Stomach smooth muscle (tissue), 2 donors: ENCODE data around the gene RCC2.

Source experiments
- H3K27ac ChIP-seq: one replicate; pipeline ENCODE4 v1.7.0; 2013; ENCODE audit warnings: mild to moderate bottlenecking, low read length, inconsistent platforms
- H3K27me3 ChIP-seq, 2 donors: one replicate each; pipeline ENCODE4 v1.7.0; 2013; ENCODE audit warnings: low read length in 2 of 2; ENCODE audit not compliant: insufficient read depth in 2 of 2, control insufficient read depth in 1 of 2
- H3K36me3 ChIP-seq, 2 donors: one replicate each; pipeline ENCODE4 v1.7.0; 2013; ENCODE audit warnings: low read length in 2 of 2; ENCODE audit not compliant: control insufficient read depth in 2 of 2, insufficient read depth in 2 of 2
- H3K4me1 ChIP-seq: one replicate; pipeline ENCODE4 v1.7.0; 2013; ENCODE audit warnings: low read length; ENCODE audit not compliant: control insufficient read depth, insufficient read depth
- H3K4me3 ChIP-seq, 2 donors: one replicate each; pipeline ENCODE4 v1.7.0; 2013; ENCODE audit warnings: low read length in 2 of 2
- H3K9ac ChIP-seq, 2 donors: one replicate each; pipeline ENCODE4 v1.7.0; 2013; ENCODE audit warnings: low read length in 2 of 2, mild to moderate bottlenecking in 1 of 2
- H3K9me3 ChIP-seq, 2 donors: one replicate each; pipeline ENCODE4 v1.7.0; 2013; ENCODE audit warnings: low read length in 2 of 2; ENCODE audit not compliant: control insufficient read depth in 2 of 2
- donor health status: healthy.
- donor health status: Pancreatic carcinoma.

RCC2 gene

DNA sequence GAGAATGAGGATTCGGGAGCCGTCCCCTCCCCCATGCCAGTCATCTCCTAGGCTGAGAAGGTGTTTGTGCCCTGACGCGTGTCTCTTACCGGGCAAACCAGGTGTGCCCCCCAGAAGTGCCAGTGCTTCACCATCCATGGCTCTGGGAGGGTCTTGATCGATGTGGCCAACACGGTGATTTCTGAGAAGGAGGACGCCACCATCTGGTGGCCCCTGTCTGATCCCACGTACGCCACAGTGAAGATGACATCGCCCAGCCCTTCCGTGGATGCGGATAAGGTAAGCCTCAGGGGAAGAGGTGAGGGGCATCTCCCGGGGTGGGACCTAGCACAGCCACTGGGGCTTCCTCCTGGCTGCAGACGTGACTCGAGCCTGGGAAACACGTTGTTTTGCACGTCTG, 66.5 kb downstream of the RCC2 start:
- no peak overlapping the region for H3K4me3 ChIP-seq
- no peaks in the 10 kb centered on the region for H3K9me3 ChIP-seq
- H3K27me3 ChIP-seq: peaks cover 4 to 14% of the 10 kb centered on the region in 2 donors
- no peaks in the 10 kb centered on the region for H3K4me1 ChIP-seq
- H3K36me3 ChIP-seq: no peaks in the 10 kb centered on the region
- H3K27ac ChIP-seq: no peak overlapping the region
- H3K9ac ChIP-seq: no peak overlapping the region

DNA sequence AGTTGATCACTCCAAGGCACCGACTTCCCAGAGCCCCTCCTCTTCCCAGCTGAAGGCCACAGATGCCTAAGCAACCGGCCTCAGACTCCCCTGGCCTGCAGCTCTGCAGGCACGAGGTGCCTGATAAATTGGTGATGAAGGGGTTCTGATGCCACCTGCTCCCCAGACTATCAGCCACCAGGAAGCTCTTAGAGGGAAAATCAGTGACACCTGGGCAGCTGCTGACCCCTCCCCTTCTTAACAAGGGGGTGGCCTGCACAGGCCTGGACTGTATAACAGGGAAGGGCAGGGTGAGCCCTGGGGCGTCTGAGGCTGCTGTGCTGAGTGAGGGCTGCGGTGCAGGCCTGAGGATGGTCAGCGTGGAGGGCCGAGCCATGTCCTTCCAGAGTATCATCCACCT, 67.6 kb downstream of the RCC2 start, which contains the start of gene PADI6:
Gene PADI6 (plus strand): TSS at position 301 of the 400 bp plus-strand sequence. CDS start 50 bp downstream, at position 351.
- H3K9ac ChIP-seq: no peak within 1 kb of the TSS
- peaks cover 3 to 7% of the 10 kb centered on the region in 2 donors for H3K27me3 ChIP-seq
- no peak within 1 kb of the TSS for H3K4me3 ChIP-seq
- no peaks in the 10 kb centered on the region for H3K9me3 ChIP-seq
- H3K36me3 ChIP-seq: no peaks in the 10 kb centered on the region
- H3K4me1 ChIP-seq: no peaks in the 10 kb centered on the region
- no peak within 1 kb of the TSS for H3K27ac ChIP-seq

DNA sequence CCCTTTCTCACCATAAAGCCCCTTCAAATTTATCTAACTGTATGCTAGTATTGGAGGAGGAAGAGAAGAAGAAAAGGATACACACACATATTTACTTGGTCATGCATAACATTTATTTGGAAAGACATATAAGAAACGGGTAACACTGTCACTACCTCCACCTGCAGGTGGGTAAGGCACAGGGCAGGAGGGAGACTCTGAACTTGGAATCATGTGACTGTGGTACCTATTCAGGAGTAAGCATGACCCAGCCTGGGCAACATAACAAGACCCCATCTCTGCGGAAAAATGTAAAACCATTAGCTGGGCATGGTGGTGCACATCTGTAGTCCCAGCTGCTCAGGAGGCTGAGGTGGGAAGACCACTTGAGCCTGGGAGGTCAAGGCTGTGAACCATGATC, 68.9 kb downstream of the RCC2 start:
- H3K9ac ChIP-seq: no peak overlapping the region
- peaks cover 3 to 7% of the 10 kb centered on the region in 2 donors for H3K27me3 ChIP-seq
- H3K4me1 ChIP-seq: no peaks in the 10 kb centered on the region

DNA sequence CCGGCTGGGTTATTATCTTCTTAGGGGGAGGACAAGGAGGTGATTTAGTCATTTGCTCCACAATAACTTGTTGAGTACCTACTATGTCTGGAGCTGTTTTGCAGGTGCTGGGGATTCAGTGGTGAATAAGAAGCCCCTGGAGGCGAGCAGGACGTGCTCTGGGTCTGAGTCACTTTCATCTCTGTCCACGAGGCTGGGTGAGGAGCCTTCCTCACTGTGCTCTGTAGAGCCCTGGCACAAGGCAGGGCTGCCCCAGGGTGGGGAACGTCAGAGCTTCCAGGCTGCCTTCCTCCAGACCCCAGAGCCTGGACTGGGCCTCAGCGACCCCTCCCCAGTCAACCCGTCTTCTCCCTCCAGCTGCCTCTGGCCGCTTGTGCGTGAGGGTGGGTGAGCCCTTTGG, 70.0 kb downstream of the RCC2 start:
- H3K27me3 ChIP-seq: peaks cover 3 to 9% of the 10 kb centered on the region in 2 donors

More for the DNA sequence above, 68.9 kb downstream of the RCC2 start:
- Histone ChIP-seq H3K27ac (no peak overlapping the region), H3K4me3 (no peak overlapping the region), H3K9me3 (no peaks in the 10 kb centered on the region), H3K36me3 (no peaks in the 10 kb centered on the region)

DNA sequence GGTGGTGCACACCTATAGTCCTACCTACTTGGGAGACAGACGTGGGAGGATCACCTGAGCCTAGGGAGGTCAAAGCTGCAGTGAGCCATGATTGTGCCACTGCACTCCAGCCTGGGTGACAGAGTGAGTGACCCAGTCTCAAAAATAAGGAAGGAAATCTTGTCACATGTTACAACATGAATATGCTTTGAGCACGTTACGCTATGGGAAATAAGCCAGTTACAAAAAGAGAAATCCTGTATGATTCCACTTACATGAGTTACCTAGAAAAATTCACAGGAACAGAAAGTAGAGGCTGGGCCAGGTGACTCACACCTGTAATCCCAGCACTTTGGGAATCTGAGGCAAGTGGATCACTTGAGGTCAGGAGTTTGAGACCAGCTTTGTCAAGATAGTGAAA, 74.2 kb downstream of the RCC2 start:
- H3K4me1 ChIP-seq: no peaks in the 10 kb centered on the region
- no peak overlapping the region for H3K9ac ChIP-seq
- H3K4me3 ChIP-seq: no peak overlapping the region
- H3K27me3 ChIP-seq: peaks cover 3 to 16% of the 10 kb centered on the region in 2 donors
- H3K36me3 ChIP-seq: no peaks in the 10 kb centered on the region
- H3K27ac ChIP-seq: no peak overlapping the region
- H3K9me3 ChIP-seq: peaks cover 0 to 3% of the 10 kb centered on the region in 2 donors

More for the DNA sequence above, 70.0 kb downstream of the RCC2 start:
- H3K9me3 ChIP-seq: peaks cover 0 to 2% of the 10 kb centered on the region in 2 donors
- no peak overlapping the region for H3K4me3 ChIP-seq
- no peak overlapping the region for H3K27ac ChIP-seq
- H3K9ac ChIP-seq: no peak overlapping the region
- no peaks in the 10 kb centered on the region for H3K4me1 ChIP-seq
- no peaks in the 10 kb centered on the region for H3K36me3 ChIP-seq

DNA sequence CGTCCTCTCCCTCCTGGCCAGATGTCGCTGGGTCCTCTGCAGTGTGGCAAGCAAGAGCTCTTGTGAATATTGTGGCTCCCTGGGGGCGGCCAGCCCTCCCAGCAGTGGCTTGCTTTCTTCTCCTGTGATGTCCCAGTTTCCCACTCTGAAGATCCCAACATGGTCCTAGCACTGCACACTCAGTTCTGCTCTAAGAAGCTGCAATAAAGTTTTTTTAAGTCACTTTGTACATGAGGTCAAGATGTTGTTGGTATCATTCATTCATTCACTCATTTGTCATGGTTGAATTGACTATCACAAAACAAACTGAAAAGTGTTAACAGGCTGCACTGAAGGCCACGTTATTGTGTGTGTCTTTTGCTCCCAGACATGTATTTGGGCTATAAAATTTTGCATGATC, 75.7 kb downstream of the RCC2 start:
- Histone ChIP-seq H3K9ac (no peak overlapping the region), H3K9me3 (peaks cover 0 to 3% of the 10 kb centered on the region in 2 donors), H3K36me3 (no peaks in the 10 kb centered on the region), H3K4me1 (no peaks in the 10 kb centered on the region), H3K27ac (no peak overlapping the region), H3K4me3 (no peak overlapping the region), H3K27me3 (peaks cover 3 to 12% of the 10 kb centered on the region in 2 donors)

DNA sequence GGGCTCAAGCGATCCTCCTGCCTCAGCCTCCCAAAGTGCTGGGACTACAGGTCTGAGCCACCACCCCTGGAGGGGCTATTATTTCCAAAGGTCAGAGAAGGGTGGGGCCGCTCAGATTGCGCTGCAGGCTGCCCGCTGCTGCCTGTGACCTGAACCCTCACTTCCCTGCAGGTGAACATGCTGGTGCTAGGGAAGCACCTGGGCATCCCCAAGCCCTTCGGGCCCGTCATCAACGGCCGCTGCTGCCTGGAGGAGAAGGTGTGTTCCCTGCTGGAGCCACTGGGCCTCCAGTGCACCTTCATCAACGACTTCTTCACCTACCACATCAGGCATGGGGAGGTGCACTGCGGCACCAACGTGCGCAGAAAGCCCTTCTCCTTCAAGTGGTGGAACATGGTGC, 76.1 kb downstream of the RCC2 start:
- Histone ChIP-seq H3K9ac (no peak overlapping the region), H3K27me3 (peaks cover 3 to 12% of the 10 kb centered on the region in 2 donors), H3K9me3 (peaks cover 0 to 3% of the 10 kb centered on the region in 2 donors), H3K36me3 (no peaks in the 10 kb centered on the region), H3K4me3 (no peak overlapping the region), H3K4me1 (no peaks in the 10 kb centered on the region), H3K27ac (no peak overlapping the region)

DNA sequence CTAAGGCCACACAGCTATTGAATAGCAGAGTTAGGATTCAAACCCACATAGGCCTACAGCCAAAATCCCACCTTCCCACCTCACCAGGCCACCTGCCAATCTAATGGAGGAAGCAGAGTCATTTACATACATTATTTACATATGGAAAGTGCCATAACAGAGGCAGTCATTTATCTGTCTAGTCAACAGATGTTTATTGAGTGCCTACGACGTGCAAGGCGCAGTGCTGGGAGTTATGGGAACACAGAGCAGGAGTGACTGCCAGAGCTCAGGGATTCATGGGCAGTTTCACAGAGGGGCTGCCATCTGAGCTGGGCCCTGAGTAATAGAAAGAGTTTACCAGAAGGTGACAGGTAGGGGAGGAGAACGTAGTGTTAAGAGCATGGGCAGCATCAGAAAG, 77.8 kb downstream of the RCC2 start:
- H3K9me3 ChIP-seq: peaks cover 0 to 3% of the 10 kb centered on the region in 2 donors
- H3K4me1 ChIP-seq: no peaks in the 10 kb centered on the region
- no peak overlapping the region for H3K27ac ChIP-seq
- no peak overlapping the region for H3K9ac ChIP-seq
- no peaks in the 10 kb centered on the region for H3K36me3 ChIP-seq
- H3K4me3 ChIP-seq: no peak overlapping the region
- H3K27me3 ChIP-seq: peaks cover 0 to 10% of the 10 kb centered on the region in 2 donors

DNA sequence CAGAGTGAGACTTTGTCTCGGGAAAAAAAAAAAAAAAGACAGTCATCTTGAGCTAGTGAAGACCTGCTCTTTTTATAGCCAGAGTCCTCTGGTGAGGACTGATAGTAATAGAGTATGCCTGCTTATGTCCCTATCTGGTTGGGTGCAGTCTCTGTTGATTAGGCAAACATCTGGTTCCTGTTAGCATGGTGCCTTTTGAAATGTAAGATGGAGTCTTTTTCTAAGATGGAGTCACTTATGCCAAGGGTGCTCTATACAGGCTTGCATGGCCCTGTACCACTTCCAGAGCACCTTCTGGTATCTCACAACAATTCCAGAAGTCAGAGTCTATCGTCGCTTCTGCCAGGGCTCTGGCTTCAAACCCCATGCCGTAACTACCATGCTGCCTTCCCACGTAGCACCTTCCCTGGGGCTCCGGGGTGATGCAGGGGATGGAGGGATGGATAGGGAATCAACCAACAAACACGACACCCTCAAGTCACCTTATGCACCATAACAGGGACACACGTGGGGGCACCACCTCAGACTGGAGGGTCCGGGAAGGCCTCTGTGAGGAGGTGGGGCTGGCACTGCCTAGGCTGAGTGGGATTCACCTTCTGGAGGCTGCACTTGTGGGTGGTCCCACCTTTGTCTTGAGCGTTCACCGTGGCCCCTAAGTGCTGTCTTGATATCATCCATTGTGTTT, 79.1 kb downstream of the RCC2 start:
- Histone ChIP-seq H3K9ac (no peak overlapping the region), H3K27ac (no peak overlapping the region), H3K4me3 (no peak overlapping the region), H3K27me3 (peaks cover 0 to 10% of the 10 kb centered on the region in 2 donors), H3K36me3 (no peaks in the 10 kb centered on the region), H3K4me1 (no peaks in the 10 kb centered on the region), H3K9me3 (peaks cover 0 to 3% of the 10 kb centered on the region in 2 donors)

DNA sequence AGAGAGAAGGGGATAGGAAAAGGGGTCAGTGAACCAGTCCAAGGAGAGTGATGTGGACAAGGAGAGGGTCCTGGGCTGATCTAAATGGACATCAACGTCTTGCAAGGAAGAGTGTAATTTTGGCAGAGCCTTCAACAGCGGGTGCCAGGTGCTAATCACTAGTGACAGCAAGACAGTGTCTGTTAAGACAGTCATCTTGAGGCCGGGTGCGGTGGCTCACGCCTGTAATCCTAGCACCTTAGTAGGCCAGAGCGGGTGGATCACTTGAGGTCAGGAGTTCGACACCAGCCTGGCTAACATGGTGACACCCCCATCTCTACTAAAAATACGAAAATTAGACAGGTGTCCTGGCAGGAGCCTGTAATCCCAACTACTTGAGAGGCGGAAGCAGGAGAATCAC, 79.7 kb downstream of the RCC2 start:
- Histone ChIP-seq H3K27me3 (peaks cover 0 to 10% of the 10 kb centered on the region in 2 donors), H3K27ac (no peak overlapping the region), H3K4me1 (no peaks in the 10 kb centered on the region), H3K4me3 (no peak overlapping the region), H3K9me3 (peaks cover 0 to 3% of the 10 kb centered on the region in 2 donors), H3K9ac (no peak overlapping the region), H3K36me3 (no peaks in the 10 kb centered on the region)

DNA sequence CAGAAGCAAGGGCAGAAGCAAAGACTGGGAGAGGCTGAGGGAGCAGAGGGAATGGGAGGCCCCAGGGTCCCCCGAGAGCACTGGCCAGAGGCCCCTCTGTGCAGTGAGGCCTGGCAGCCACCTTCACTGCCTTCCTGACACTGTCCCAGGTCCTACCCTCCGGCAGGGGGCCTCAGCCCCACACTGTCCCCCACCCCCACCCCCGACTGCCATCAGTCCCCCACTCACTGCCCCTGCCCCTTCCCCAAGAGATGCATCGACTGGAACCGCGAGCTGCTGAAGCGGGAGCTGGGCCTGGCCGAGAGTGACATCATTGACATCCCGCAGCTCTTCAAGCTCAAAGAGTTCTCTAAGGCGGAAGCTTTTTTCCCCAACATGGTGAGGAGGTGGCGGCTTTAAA, 80.4 kb downstream of the RCC2 start:
- Histone ChIP-seq H3K4me3 (no peak overlapping the region), H3K9ac (no peak overlapping the region), H3K27me3 (peaks cover 0 to 9% of the 10 kb centered on the region in 2 donors), H3K27ac (no peak overlapping the region), H3K4me1 (no peaks in the 10 kb centered on the region), H3K36me3 (no peaks in the 10 kb centered on the region), H3K9me3 (no peaks in the 10 kb centered on the region)
